ENCODE results near the gene NONO.
"Not testable (repeated sequence)": the region's sequence is repeated elsewhere in the genome, so short reads cannot be mapped to it uniquely, and the experiment has no call there.

The NONO gene

GRCh38 chrX:71291381-71291780, 7.9 kb downstream of the NONO start:
- DNase-seq: no peak

GRCh38 chrX:71292669-71293365, 9.4 kb downstream of the NONO start:
- DNase-seq: no peak

GRCh38 chrX:71296806-71297205, 13.4 kb downstream of the NONO start:
- DNase-seq: no peak

DNA sequence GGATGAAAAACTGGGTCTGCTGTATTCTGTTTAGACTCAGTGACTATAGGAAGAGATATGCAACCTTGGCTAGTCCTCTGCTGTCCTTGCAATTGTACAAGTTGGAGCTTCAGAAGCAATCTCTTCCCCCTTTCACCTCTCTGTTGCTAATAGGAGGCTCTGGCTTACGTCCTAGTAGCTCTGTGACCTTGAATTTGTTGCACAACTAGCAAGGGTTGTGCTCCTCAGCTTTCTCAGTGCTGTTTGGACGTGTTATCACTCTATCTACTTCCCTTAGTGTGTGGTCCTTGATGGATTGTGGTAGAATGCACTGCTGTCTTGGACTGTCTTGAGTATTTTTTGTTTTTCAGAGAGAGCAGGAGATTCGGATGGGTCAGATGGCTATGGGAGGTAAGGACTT, 14.7 kb downstream of the NONO start:
- DNase-seq: no peak

- not testable (repeated sequence) for DNase-seq
These were observed 16.6 kb downstream of the NONO start for GRCh38 chrX:71300064-71300463.

DNA sequence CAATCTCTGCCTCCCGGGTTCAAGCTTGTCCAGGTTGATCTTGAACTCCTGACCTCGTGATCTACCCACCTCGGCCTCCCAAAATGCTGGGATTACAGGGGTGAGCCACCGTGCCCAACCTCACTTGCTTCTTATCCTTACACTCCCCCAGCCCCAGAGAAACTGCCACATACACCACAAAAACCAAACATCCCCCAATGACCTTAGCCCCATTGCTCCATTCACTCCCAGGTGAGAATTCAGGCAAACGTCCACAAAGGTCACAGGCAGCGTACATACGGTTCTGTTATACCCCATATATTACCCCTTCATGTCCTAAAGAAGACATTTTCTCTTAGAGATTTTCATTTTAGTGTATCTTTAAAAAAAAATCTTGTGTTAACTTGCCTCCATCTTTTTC, 17.1 kb downstream of the NONO start:
- DNase-seq: not testable (repeated sequence)

DNA sequence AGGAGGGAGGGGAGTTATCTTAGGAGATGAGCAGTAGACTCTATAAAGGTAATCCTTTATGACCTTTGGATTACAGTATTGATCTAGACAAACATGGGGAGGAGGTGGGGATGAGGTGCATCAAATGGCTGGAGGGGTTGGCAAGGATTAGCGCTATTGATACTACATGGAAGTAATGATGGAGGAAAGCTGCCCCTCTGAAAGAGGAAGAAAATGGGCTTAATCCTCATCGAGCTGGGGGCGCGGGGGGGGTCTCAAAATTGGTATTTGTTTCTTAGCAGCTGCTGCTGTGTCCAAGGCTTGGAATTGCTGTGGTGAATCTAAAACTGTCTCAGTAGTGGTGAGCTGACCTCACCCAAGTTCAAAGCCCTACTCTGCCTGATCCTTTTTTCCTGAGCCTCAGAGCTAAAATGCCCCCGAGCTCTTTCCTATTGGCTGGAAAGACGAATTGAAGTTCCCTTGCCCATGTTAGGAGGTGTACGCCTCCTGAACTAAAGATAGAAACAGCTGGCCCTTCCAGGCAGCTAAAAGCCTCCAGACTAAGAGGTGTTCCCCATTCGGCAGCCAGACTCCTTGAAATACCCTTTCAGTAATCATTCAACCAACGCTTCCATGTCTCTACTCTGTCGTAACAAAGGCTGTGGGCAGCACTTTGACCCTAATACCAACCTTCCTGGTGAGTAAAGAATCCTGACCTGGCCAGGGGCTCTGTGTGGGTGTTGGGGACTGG, 17.9 kb downstream of the NONO start, which contains the start of gene ITGB1BP2:
ITGB1BP2 (plus strand) TSS at position 556 of the 730 bp plus-strand sequence; CDS start at position 613, 57 bp downstream.
- DNase-seq: no peak

- DNase-seq: no peak
These were observed 19.2 kb downstream of the NONO start for GRCh38 chrX:71302461-71303213.

DNA sequence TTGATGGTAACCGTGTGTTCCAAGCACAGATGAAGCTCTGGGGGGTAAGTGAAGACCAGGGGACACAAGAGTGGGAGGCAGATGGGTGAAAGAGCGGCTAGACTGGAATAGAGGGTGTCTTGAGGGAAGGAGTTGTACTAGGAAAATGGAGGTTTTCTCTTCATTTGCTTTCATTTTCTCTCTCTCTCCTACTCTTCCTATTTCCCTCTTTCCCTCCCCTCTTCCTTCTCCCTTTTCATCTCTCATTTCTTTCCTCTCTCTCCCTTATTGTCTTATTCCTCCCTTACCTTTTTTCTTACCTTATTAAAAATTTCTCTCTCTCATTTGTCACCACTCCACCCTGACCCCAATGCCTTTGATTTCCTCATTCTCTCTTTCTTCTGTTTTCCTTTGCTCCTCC, 21.1 kb downstream of the NONO start:
- DNase-seq: no peak

DNA sequence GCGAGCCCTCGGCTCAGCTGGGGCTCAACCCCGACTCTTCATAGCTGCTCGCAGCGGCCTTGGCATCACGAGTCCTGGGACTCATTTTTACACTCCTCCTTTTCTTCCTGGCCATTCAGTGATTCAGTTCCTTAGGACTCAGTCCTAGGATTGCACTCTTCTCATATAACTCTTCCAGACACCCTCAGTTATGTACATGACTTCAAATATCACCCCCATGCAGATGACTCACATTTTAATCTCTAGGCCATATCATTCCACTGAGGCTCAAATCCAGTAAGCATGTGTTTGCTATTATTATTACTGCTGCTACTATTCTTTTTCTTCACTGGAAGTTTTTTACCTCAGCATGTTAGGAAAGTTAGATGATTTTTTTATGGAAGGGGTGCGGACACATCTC, 32.5 kb downstream of the NONO start:
- no peak for DNase-seq

GRCh38 chrX:71316959-71317358, 33.5 kb downstream of the NONO start:
- DNase-seq: not testable (repeated sequence)

DNA sequence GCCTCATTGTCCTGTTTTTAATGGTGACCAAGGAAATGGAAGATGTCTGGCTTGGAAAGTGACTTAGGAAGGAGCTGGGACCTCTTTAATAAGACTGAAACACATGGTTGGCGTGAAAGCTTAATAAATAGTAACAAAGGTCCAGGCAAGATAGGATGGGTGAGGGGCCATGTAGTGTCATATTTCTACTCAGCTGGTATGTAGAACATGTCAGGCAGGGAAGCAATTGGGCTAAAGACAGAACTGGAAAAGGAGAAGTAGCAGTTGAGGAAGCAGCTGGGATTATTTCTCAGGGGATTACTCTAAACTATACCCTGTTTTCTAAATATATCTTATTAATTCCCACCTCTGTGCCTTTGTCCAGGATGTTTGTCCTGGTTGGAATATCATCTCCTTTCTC, 36.7 kb downstream of the NONO start:
- DNase-seq: no peak

DNA sequence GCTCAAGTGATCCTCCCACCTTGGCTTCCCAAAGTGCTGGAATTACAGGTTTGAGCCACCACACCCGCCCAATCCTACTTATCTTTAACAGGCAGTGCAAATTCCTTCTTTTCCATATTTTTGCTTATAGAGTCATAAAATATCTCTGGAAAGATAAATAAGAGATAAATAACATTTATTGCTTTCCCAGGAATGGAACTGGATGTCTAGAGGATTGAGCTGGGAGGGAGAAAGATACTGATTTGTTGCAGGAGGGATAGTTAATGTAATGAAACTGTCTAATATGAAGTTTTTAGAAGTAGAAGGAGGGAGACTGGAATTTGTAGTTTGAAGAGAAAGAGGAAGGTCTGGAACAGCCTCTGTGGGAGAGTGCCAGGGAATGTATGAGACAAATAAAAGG, 38.3 kb downstream of the NONO start:
- DNase-seq: no peak

GRCh38 chrX:71324452-71324851, 41.0 kb downstream of the NONO start:
- DNase-seq: not testable (repeated sequence)

- no peak for DNase-seq
These were observed 43.0 kb downstream of the NONO start for GRCh38 chrX:71326394-71326793.

GRCh38 chrX:71349151-71349665, 65.8 kb downstream of the NONO start:
- not testable (repeated sequence) for DNase-seq

- DNase-seq: not testable (repeated sequence)
These were observed 66.4 kb downstream of the NONO start for GRCh38 chrX:71349867-71350266.
